Keratinocyte (primary cell): Measurements from ENCODE around the gene HLA-DRB1. TPM values are rescaled to one million over a fixed set of nuclear protein-coding genes. Genes with fewer than 3 reads are reported as not detected.

Source experiments
- DNase-seq: peaks from one replicate; pipeline ENCODE4 v3.0.0-alpha.2; 2011; ENCODE audit warnings: low read depth, missing footprints, low spot score
- FAIRE-seq: peaks from 2 replicates; lab custom pipeline; 2011; peaks lifted over from hg19 to GRCh38; lab: Jason Lieb, UNC
- H2AFZ ChIP-seq: 2 replicates; pipeline ENCODE4 v1.6.0; 2012; ENCODE audit warnings: low read length, control low read depth, inconsistent platforms; ENCODE audit not compliant: control insufficient read depth
- H3K27ac ChIP-seq: 2 replicates; pipeline ENCODE4 v1.5.1; 2011; ENCODE audit warnings: low read length; ENCODE audit not compliant: control insufficient read depth, insufficient read depth
- H3K27me3 ChIP-seq: 3 replicates; pipeline ENCODE4 v1.6.0; 2011; ENCODE audit warnings: low read length; ENCODE audit not compliant: control insufficient read depth, insufficient read depth; ENCODE audit errors: extremely low read depth
- H3K36me3 ChIP-seq, 2 experiments: 2 replicates in 1 of 2; 3 replicates in 1 of 2; pipeline ENCODE4 v1.5.1; 2011; ENCODE audit warnings: low read length in 2 of 2, mild to moderate bottlenecking in 1 of 2; ENCODE audit not compliant: control insufficient read depth in 2 of 2, insufficient read depth in 2 of 2; ENCODE audit errors: extremely low read depth in 1 of 2
- H3K4me1 ChIP-seq: 3 replicates; pipeline ENCODE4 v1.5.1; 2011; ENCODE audit warnings: low read length; ENCODE audit not compliant: control insufficient read depth, insufficient read depth; ENCODE audit errors: extremely low read depth
- H3K4me2 ChIP-seq: 3 replicates; pipeline ENCODE4 v1.6.0; 2011; ENCODE audit warnings: low read depth, low read length; ENCODE audit not compliant: control insufficient read depth, insufficient read depth; ENCODE audit errors: extremely low read depth
- H3K4me3 ChIP-seq, 3 experiments: fragments of 200-600 bp in 1 of 3; sonication (generic) in 1 of 3; 2 replicates in 2 of 3; 3 replicates in 1 of 3; pipeline ENCODE4 v1.5.1; 2011 to 2016; ENCODE audit warnings: low read length in 3 of 3, mild to moderate bottlenecking in 3 of 3, control low read depth in 2 of 3, inconsistent platforms in 1 of 3, low read depth in 1 of 3, mixed read lengths in 1 of 3, mixed run types in 1 of 3, moderate library complexity in 1 of 3; ENCODE audit not compliant: control insufficient read depth in 2 of 3, insufficient read depth in 2 of 3; ENCODE audit errors: extremely low read depth in 1 of 3
- H3K79me2 ChIP-seq: 2 replicates; pipeline ENCODE4 v1.6.0; 2012; ENCODE audit warnings: low read length; ENCODE audit not compliant: control insufficient read depth, insufficient read depth
- H3K9ac ChIP-seq: 3 replicates; pipeline ENCODE4 v1.6.0; 2011; ENCODE audit warnings: low read length; ENCODE audit not compliant: control insufficient read depth, insufficient read depth; ENCODE audit errors: extremely low read depth
- H3K9me1 ChIP-seq: 3 replicates; pipeline ENCODE4 v1.6.0; 2011; ENCODE audit warnings: low read length; ENCODE audit not compliant: control insufficient read depth, insufficient read depth; ENCODE audit errors: extremely low read depth
- H3K9me3 ChIP-seq: 2 replicates; pipeline ENCODE4 v1.5.1; 2012; ENCODE audit warnings: low read depth, low read length; ENCODE audit not compliant: control insufficient read depth
- H4K20me1 ChIP-seq: 3 replicates; pipeline ENCODE4 v1.6.0; 2011; ENCODE audit warnings: low read length; ENCODE audit not compliant: control insufficient read depth, insufficient read depth; ENCODE audit errors: extremely low read depth
- EZH2 ChIP-seq: IDR thresholded peaks from one replicate; pipeline ENCODE4 v1.6.1; 2012; ENCODE audit warnings: inconsistent platforms, mild to moderate bottlenecking, low read length, moderate library complexity
- dilution Hi-C: fragments of 300-500 bp; cut with MboI; formaldehyde crosslinking; loops from one replicate; pipeline ENCODE4 v1.7.0; 2020; ENCODE audit warnings: low sequenced_read_pairs; ENCODE audit not compliant: extremely low pct_ligation_motif_present
- polyA plus RNA-seq, 5 experiments: library from polyadenylated mRNA; depleted of rRNA in 3 of 5; stranded (reverse) in 3 of 5; stranded (forward) in 1 of 5; unstranded in 1 of 5; fragments of >200 nt; gene quantifications; 1 replicate in 1 of 5; 2 replicates in 3 of 5; 3 replicates in 1 of 5; pipeline versions ENCODE4 v1.2.1 to v1.2.3, GENCODE V29; 2011 to 2012; ENCODE audit warnings: missing spikeins in 2 of 5, low read depth in 1 of 5, low replicate concordance in 1 of 5
- TF ChIP-seq, protein P1 (sequence below), 3 experiments: IDR thresholded peaks in 1 of 3; conservative IDR thresholded peaks in 1 of 3; optimal IDR thresholded peaks in 1 of 3; 2 replicates in 2 of 3; 3 replicates in 1 of 3; pipeline versions ENCODE3 to v1.5.1; 2011; ENCODE audit warnings: low read length in 3 of 3, mild to moderate bottlenecking in 3 of 3, moderate library complexity in 2 of 3, control low read depth in 1 of 3, inconsistent platforms in 1 of 3; ENCODE audit not compliant: insufficient read depth in 2 of 3; ENCODE audit errors: extremely low read depth in 1 of 3

Gene HLA-DRB1
- polyA plus RNA-seq, 1 donor (not counting 4 experiments of a cell fraction or from before 2014, with no cell fraction given), result 0.12 TPM

DNA sequence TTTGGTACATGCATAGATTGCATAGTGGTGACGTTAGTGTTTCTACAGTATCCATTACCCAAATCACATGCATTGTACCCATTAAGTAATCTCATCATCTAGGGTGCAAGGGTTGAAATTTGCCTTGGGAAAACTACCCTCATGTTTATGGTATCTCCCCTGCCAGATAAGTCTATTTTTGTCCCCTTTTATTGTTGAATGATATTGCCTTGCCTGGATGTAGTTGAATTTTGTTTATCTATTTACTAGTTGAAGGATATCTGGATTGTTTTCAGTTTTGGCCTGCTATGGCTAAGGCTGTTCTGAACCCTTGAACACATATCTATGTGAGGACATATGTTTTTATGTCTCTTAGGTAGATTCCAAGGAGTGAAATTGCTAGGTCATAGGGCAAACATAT is 13.4 kb downstream of the HLA-DRB1 start:
- no peak for TF ChIP-seq EZH2
- TF ChIP-seq, protein P1, sequence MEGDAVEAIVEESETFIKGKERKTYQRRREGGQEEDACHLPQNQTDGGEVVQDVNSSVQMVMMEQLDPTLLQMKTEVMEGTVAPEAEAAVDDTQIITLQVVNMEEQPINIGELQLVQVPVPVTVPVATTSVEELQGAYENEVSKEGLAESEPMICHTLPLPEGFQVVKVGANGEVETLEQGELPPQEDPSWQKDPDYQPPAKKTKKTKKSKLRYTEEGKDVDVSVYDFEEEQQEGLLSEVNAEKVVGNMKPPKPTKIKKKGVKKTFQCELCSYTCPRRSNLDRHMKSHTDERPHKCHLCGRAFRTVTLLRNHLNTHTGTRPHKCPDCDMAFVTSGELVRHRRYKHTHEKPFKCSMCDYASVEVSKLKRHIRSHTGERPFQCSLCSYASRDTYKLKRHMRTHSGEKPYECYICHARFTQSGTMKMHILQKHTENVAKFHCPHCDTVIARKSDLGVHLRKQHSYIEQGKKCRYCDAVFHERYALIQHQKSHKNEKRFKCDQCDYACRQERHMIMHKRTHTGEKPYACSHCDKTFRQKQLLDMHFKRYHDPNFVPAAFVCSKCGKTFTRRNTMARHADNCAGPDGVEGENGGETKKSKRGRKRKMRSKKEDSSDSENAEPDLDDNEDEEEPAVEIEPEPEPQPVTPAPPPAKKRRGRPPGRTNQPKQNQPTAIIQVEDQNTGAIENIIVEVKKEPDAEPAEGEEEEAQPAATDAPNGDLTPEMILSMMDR (optimal IDR thresholded peaks at IDR 0.05 in 1 of 3, IDR thresholded peaks at IDR 0.05 in 1 of 3, conservative IDR thresholded peaks at IDR 0.05 in 1 of 3; ENCODE audit: extremely low read depth in 1 of 3, insufficient read depth in 2 of 3, low read length in 3 of 3), result no peak

DNA sequence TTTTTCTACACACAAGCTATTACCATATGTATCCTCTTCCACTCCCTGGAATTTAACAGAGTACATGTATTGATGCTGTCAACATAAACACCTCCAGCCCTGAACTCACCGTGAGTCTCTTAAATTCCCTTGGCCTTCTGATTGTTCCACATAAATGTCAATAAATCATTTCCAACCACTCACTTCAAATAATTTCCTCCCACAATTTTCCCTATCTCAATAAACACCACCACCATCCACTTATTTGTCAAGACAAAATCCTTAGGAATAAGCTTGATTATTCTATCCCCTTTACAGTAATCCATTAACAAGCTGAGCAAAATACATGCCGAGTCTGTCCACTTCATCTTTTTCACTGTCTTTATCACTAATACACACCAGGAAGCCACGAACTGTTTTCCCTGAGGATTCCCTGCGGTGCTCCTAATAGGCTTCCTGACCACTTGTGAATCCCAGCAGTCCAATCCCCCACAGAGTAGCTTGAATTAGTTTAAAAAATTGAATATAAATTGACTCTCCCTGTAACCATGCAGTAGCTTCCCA is 19.2 kb downstream of the HLA-DRB1 start:
- Histone ChIP-seq H4K20me1 (no peaks in the 10 kb centered on the region), H3K36me3 (no peaks in the 10 kb centered on the region), H3K9me1 (no peaks in the 10 kb centered on the region), H3K9me3 (no peaks in the 10 kb centered on the region), H3K79me2 (no peaks in the 10 kb centered on the region), H3K4me3 (no peak overlapping the region), H3K4me1 (no peaks in the 10 kb centered on the region), H2AFZ (no peak overlapping the region), H3K4me2 (no peak overlapping the region), H3K27ac (no peak overlapping the region), H3K27me3 (no peaks in the 10 kb centered on the region), H3K9ac (no peak overlapping the region)
- TF ChIP-seq EZH2, result no peak
- TF ChIP-seq, protein P1 (optimal IDR thresholded peaks at IDR 0.05 in 1 of 3, IDR thresholded peaks at IDR 0.05 in 1 of 3, conservative IDR thresholded peaks at IDR 0.05 in 1 of 3; ENCODE audit: extremely low read depth in 1 of 3, insufficient read depth in 2 of 3, low read length in 3 of 3), result no peak
- no peak for FAIRE-seq
- dilution Hi-C loops, result no loop called here
- no peak for DNase-seq

More for the DNA sequence above, 13.4 kb downstream of the HLA-DRB1 start:
- no peak for DNase-seq
- dilution Hi-C loops, result no loop called here
- Histone ChIP-seq H3K9ac (no peak overlapping the region), H3K4me1 (no peaks in the 10 kb centered on the region), H3K9me3 (no peaks in the 10 kb centered on the region), H3K36me3 (no peaks in the 10 kb centered on the region), H3K79me2 (no peaks in the 10 kb centered on the region), H4K20me1 (no peaks in the 10 kb centered on the region), H3K27ac (no peak overlapping the region), H3K9me1 (no peaks in the 10 kb centered on the region), H2AFZ (no peak overlapping the region), H3K27me3 (no peaks in the 10 kb centered on the region), H3K4me3 (no peak overlapping the region), H3K4me2 (no peak overlapping the region)
- FAIRE-seq, result no peak
